GM12872 (cell line): Measurements from ENCODE around the gene NDUFAB1.

Experiments
- TF ChIP-seq, protein P1 (sequence below): IDR thresholded peaks from 3 replicates; pipeline ENCODE4 v1.5.1; 2011; ENCODE audit warnings: low read depth, mild to moderate bottlenecking, low read length, moderate library complexity; ENCODE audit not compliant: insufficient read depth

Gene NDUFAB1

GRCh38 chr16:23539984-23540816 is 55.9 kb downstream of the NDUFAB1 start:
- TF ChIP-seq, protein P1, sequence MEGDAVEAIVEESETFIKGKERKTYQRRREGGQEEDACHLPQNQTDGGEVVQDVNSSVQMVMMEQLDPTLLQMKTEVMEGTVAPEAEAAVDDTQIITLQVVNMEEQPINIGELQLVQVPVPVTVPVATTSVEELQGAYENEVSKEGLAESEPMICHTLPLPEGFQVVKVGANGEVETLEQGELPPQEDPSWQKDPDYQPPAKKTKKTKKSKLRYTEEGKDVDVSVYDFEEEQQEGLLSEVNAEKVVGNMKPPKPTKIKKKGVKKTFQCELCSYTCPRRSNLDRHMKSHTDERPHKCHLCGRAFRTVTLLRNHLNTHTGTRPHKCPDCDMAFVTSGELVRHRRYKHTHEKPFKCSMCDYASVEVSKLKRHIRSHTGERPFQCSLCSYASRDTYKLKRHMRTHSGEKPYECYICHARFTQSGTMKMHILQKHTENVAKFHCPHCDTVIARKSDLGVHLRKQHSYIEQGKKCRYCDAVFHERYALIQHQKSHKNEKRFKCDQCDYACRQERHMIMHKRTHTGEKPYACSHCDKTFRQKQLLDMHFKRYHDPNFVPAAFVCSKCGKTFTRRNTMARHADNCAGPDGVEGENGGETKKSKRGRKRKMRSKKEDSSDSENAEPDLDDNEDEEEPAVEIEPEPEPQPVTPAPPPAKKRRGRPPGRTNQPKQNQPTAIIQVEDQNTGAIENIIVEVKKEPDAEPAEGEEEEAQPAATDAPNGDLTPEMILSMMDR, result no peak

DNA sequence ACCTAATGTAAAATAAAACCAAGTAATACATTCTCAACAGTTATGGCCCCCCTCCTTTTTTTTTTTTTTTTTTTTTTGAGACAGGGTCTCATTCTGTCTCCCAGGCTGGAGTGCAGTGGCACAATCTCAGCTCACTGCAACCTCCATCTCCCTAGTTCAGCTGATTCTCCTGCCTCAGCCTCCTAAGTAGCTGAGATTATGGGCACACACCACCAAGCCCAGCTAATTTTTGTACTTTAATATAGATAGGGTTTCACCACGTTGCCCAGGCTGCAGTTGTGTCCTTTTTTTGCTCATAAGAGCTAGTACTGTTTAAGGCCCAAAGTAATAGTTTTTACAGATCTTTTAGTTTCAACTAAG is 57.2 kb downstream of the NDUFAB1 start:
- TF ChIP-seq, protein P1, result no peak

DNA sequence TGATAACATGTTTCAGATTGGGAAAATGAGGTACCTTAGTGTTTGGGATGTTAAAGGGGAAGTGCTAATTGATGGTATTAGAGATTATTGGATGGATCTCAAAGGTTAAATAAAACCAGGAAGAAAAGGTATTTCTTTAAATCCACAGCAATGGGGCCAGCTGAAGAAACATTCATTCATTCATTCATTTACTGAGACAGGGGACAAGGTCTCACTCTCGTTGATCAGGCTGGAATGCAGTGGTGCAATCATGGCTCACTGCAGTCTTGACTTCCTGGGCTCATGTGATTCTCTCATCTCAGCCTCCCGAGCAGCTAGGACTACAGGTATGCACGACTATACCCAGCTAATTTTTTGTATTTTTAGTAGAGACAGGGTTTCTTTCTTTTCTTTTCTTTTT is 58.7 kb downstream of the NDUFAB1 start:
- TF ChIP-seq, protein P1, result no peak

GRCh38 chr16:23535901-23536300 is 60.2 kb downstream of the NDUFAB1 start:
- TF ChIP-seq, protein P1, result no peak

DNA sequence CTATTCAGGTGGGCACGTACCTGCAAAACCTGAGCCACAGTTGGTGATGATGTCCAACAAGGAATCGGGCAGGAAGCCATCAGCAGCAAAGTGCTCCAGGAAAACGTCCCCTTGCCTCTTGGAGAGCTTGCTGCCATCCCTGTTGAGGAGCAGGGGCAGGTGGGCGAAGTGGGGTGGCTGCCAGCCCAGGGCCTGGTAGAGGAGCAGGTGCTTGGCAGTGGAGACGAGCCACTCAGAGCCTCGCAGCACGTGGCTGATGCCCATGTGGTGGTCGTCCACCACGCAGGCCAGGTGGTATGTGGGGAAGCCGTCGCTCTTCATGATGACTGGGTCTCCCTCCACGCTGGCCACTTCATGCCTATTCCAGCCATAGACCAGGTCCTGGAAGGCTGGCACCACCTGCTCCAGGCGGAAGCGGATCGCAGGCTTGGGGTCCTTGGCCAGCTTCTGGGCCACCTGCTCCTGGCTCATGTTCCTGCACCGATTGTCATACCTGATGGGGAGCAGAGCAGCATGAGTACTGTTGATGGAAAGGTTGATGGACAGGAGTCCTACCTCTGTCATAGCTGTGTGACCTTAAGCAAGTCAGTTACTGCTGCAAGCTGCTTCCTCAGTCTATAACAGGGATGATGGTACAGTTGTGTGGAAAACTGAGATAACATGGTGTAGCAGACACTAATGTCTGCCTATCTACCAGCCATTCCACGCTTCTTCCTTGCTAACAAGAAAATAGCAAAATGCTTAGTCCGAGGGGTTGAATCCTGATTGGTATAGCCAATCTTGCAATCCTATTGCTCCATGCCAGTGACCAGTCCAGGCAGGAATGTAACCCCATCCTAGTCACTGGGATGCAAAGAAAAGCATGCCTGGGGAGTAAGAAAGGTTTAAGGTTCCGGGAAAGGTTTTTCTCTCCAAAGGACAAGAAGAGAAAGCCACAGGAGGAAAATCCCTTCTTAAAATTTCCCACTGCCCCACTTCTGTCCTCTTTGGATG is 61.0 kb downstream of the NDUFAB1 start:
- TF ChIP-seq, protein P1, result no peak

GRCh38 chr16:23532448-23532847 is 63.7 kb downstream of the NDUFAB1 start:
- TF ChIP-seq, protein P1, result no peak
